HG03520 (cell line): ENCODE data around the gene CISTR.
A peak's percentile ranks its signal among the peaks of the same experiment; 100 is the strongest.

Source experiments
- ATAC-seq: cut with Tn5 transposase; IDR thresholded peaks from one replicate; pipeline ENCODE4 v1.9.1; 2021; ENCODE audit warnings: mild to moderate bottlenecking, moderate library complexity; ENCODE audit not compliant: unreplicated experiment

Gene CISTR

GRCh38 chr12:53744130-53744441, 7.7 kb downstream of the CISTR start:
- ATAC-seq, result no peak

- peak; percentile 46 for ATAC-seq
These were observed 8.3 kb downstream of the CISTR start for GRCh38 chr12:53743266-53744129.

GRCh38 chr12:53740130-53740491, 11.7 kb downstream of the CISTR start:
- ATAC-seq, result no peak

GRCh38 chr12:53739214-53740129, 12.3 kb downstream of the CISTR start:
- ATAC-seq, result no peak

- no peak for ATAC-seq
These were observed 13.2 kb downstream of the CISTR start for GRCh38 chr12:53738406-53739213.

- no peak for ATAC-seq
These were observed 13.8 kb downstream of the CISTR start for GRCh38 chr12:53737951-53738405.

GRCh38 chr12:53737093-53737808, 14.5 kb downstream of the CISTR start:
- no peak for ATAC-seq

GRCh38 chr12:53736592-53736991, 15.2 kb downstream of the CISTR start:
- no peak for ATAC-seq

GRCh38 chr12:53735556-53735955, 16.2 kb downstream of the CISTR start:
- ATAC-seq, result no peak

- no peak for ATAC-seq
These were observed 17.4 kb downstream of the CISTR start for GRCh38 chr12:53734425-53734824.

- ATAC-seq, result no peak
These were observed 18.0 kb downstream of the CISTR start for GRCh38 chr12:53733807-53734200.

- ATAC-seq, result no peak
These were observed 18.6 kb downstream of the CISTR start for GRCh38 chr12:53733051-53733806.

- ATAC-seq, result no peak
These were observed 22.1 kb downstream of the CISTR start for GRCh38 chr12:53729644-53730043.

- no peak for ATAC-seq
These were observed 23.6 kb downstream of the CISTR start for GRCh38 chr12:53728206-53728605.

- peak; percentile 98 for ATAC-seq
These were observed 24.3 kb downstream of the CISTR start, which contains the start of gene CALCOCO1 for GRCh38 chr12:53727310-53728041. CALCOCO1 (minus strand) TSS chr12:53727452; CDS start chr12:53725242, 2,210 bp downstream.

- ATAC-seq, result no peak
These were observed 24.9 kb downstream of the CISTR start for GRCh38 chr12:53726946-53727309.

GRCh38 chr12:53726341-53726740, 25.4 kb downstream of the CISTR start:
- no peak for ATAC-seq

- ATAC-seq, result no peak
These were observed 26.0 kb downstream of the CISTR start for GRCh38 chr12:53725824-53726223.

GRCh38 chr12:53722450-53723041, 29.2 kb downstream of the CISTR start:
- no peak for ATAC-seq
